IMR-90 (cell line): ENCODE data around the gene ACSM3. TPM values are rescaled to one million over a fixed set of nuclear protein-coding genes. Genes with fewer than 3 reads are reported as not detected.

Experiments
- ATAC-seq: fragments of 200-7000 bp; cut with Tn5 transposase; 2 replicates; pipeline ENCODE4 v1.9.1; 2020; ENCODE audit warnings: low read depth, mild to moderate bottlenecking, moderate library complexity
- BruUV-seq: library from RNA; stranded (reverse); fragments of 400-500 nt; replicated peaks from 2 replicates; lab custom pipeline; 2021; lab: Mats Ljungman, UMichigan
- CTCF ChIA-PET: fragments of 300-600 bp; formaldehyde crosslinking; extraction: SDS; loops from one replicate; lab custom pipeline; 2021; ENCODE audit warnings: antibody characterized with exemption; lab: Yijun Ruan, JAX
- POLR2A ChIA-PET: fragments of 300-600 bp; sonication (Branson Sonifier 250); formaldehyde crosslinking; loops from one replicate; lab custom pipeline; 2022; ENCODE audit warnings: antibody characterized with exemption; ENCODE audit not compliant: unreplicated experiment; lab: Charles Lee
- DNase-seq: peaks from one replicate; pipeline ENCODE4 v3.0.0; 2013
- H2AFZ ChIP-seq: replicated peaks from 2 replicates; pipeline ENCODE3; 2013; ENCODE audit warnings: low read length, mild to moderate bottlenecking; ENCODE audit not compliant: poor library complexity
- H2AK5ac ChIP-seq: 2 replicates; pipeline ENCODE4 v1.6.1; 2013; ENCODE audit warnings: low read depth, low read length, inconsistent platforms
- H2AK9ac ChIP-seq: replicated peaks from 2 replicates; pipeline ENCODE3; 2013; ENCODE audit warnings: mild to moderate bottlenecking, low read depth, low read length, moderate library complexity; ENCODE audit not compliant: poor library complexity
- H2BK120ac ChIP-seq: 2 replicates; pipeline ENCODE4 v1.6.1; 2013; ENCODE audit warnings: low read depth, low read length, inconsistent platforms
- H2BK15ac ChIP-seq: 3 replicates; pipeline ENCODE4 v1.6.1; 2013; ENCODE audit warnings: low read depth, low read length, inconsistent platforms
- H2BK20ac ChIP-seq: 2 replicates; pipeline ENCODE4 v1.6.1; 2013; ENCODE audit warnings: low read depth, mild to moderate bottlenecking, inconsistent platforms, low read length, moderate library complexity
- H2BK5ac ChIP-seq: 2 replicates; pipeline ENCODE4 v1.6.1; 2013; ENCODE audit warnings: mild to moderate bottlenecking, low read depth, low read length, inconsistent platforms; ENCODE audit not compliant: poor library complexity, severe bottlenecking
- H3K14ac ChIP-seq: replicated peaks from 2 replicates; pipeline ENCODE4 v1.6.1; 2013; ENCODE audit warnings: low read depth, low read length, inconsistent platforms
- H3K18ac ChIP-seq: 2 replicates; pipeline ENCODE4 v1.6.1; 2013; ENCODE audit warnings: low read depth, low read length, control low read depth
- H3K23ac ChIP-seq: 2 replicates; pipeline ENCODE4 v1.6.1; 2013; ENCODE audit warnings: low read depth, low read length, inconsistent platforms
- H3K27ac ChIP-seq: 2 replicates; pipeline ENCODE4 v1.5.1; 2013; ENCODE audit warnings: mild to moderate bottlenecking, control low read depth, low read length; ENCODE audit not compliant: insufficient read depth
- H3K27me3 ChIP-seq: 2 replicates; pipeline ENCODE4 v1.6.1; 2013; ENCODE audit warnings: low read length; ENCODE audit not compliant: control insufficient read depth, insufficient read depth
- H3K36me3 ChIP-seq: 2 replicates; pipeline ENCODE4 v1.6.1; 2013; ENCODE audit warnings: low read length, mixed read lengths; ENCODE audit not compliant: control insufficient read depth, insufficient read depth
- H3K4ac ChIP-seq: 2 replicates; pipeline ENCODE4 v1.6.1; 2013; ENCODE audit warnings: low read depth, low read length, inconsistent platforms
- H3K4me1 ChIP-seq: 2 replicates; pipeline ENCODE4 v1.6.1; 2013; ENCODE audit warnings: low read length, mixed read lengths; ENCODE audit not compliant: control insufficient read depth, insufficient read depth
- H3K4me2 ChIP-seq: 2 replicates; pipeline ENCODE4 v1.6.1; 2013; ENCODE audit warnings: low read depth, mild to moderate bottlenecking, control low read depth, low read length, moderate library complexity
- H3K4me3 ChIP-seq: 2 replicates; pipeline ENCODE4 v1.5.1; 2013; ENCODE audit warnings: low read depth, mild to moderate bottlenecking, control low read depth, low read length, moderate library complexity; ENCODE audit not compliant: insufficient read depth
- H3K56ac ChIP-seq: 2 replicates; pipeline ENCODE4 v1.6.1; 2013; ENCODE audit warnings: low read length, inconsistent platforms; ENCODE audit not compliant: insufficient read depth; ENCODE audit errors: extremely low read depth
- H3K79me1 ChIP-seq, 2 experiments: 2 replicates each; pipeline ENCODE4 v1.6.1; 2013; ENCODE audit warnings: low read length in 2 of 2, inconsistent platforms in 1 of 2, low read depth in 1 of 2
- H3K9ac ChIP-seq: 2 replicates; pipeline ENCODE4 v1.6.1; 2013; ENCODE audit warnings: low read depth, low read length, control low read depth
- H3K9me1 ChIP-seq: 2 replicates; pipeline ENCODE4 v1.6.1; 2013; ENCODE audit warnings: low read length, inconsistent platforms; ENCODE audit not compliant: insufficient read depth
- H3K9me3 ChIP-seq: 2 replicates; pipeline ENCODE4 v1.6.1; 2013; ENCODE audit warnings: low read length; ENCODE audit not compliant: control insufficient read depth, insufficient read depth
- H4K20me1 ChIP-seq: 2 replicates; pipeline ENCODE4 v1.6.1; 2013; ENCODE audit warnings: low read length, inconsistent platforms; ENCODE audit not compliant: insufficient read depth
- H4K5ac ChIP-seq: 2 replicates; pipeline ENCODE4 v1.6.1; 2013; ENCODE audit warnings: mild to moderate bottlenecking, low read depth, low read length, control low read depth
- H4K8ac ChIP-seq, 2 experiments: 2 replicates each; pipeline ENCODE4 v1.6.1; 2013; ENCODE audit warnings: low read depth in 2 of 2, low read length in 2 of 2, control low read depth in 1 of 2, inconsistent platforms in 1 of 2
- H4K91ac ChIP-seq: 2 replicates; pipeline ENCODE4 v1.6.1; 2013; ENCODE audit warnings: low read depth, low read length, inconsistent platforms; ENCODE audit not compliant: insufficient read depth
- FOS ChIP-seq: fragments of 150-350 bp; IDR thresholded peaks from 2 replicates; pipeline ENCODE4 v1.6.1; 2016; ENCODE audit warnings: low read depth, low read length
- MAFK ChIP-seq: IDR thresholded peaks from 2 replicates; pipeline ENCODE4 v1.6.1; 2012; ENCODE audit warnings: low read depth, low read length, improper control_type of control experiment
- MAZ ChIP-seq: IDR thresholded peaks from 2 replicates; pipeline ENCODE4 v1.6.1; 2012; ENCODE audit warnings: low read depth, mild to moderate bottlenecking, low read length, improper control_type of control experiment, moderate library complexity, borderline replicate concordance
- NFE2L2 ChIP-seq: fragments of 150-350 bp; IDR thresholded peaks from 2 replicates; pipeline ENCODE4 v1.6.1; 2016; ENCODE audit warnings: low read depth, mild to moderate bottlenecking, low read length
- POLR2A ChIP-seq: IDR thresholded peaks from 2 replicates; pipeline ENCODE4 v1.6.1; 2012; ENCODE audit warnings: mild to moderate bottlenecking, low read depth, low read length
- RCOR1 ChIP-seq: IDR thresholded peaks from 2 replicates; pipeline ENCODE4 v1.6.1; 2012; ENCODE audit warnings: mild to moderate bottlenecking, low read length, improper control_type of control experiment; ENCODE audit not compliant: insufficient replicate concordance
- SMC3 ChIP-seq: fragments of 150-350 bp; IDR thresholded peaks from 2 replicates; pipeline ENCODE4 v1.6.1; 2016; ENCODE audit warnings: low read depth, mild to moderate bottlenecking, antibody characterized with exemption, low read length, moderate library complexity
- WGBS, 2 experiments: methylation state at CpG; one replicate each; pipeline versions ENCODE4 v1.1.5 to v1.1.7; 2013; ENCODE audit warnings: missing lambda C conversion rate in 2 of 2; ENCODE audit not compliant: insufficient read length in 1 of 2; ENCODE audit errors: extremely low coverage in 2 of 2; 5-methylcytosine and 5-hydroxymethylcytosine counted together
- dilution Hi-C: fragments of 300-500 bp; cut with HindIII; formaldehyde crosslinking; loops from one replicate; pipeline ENCODE4 v1.14.3; 2018; ENCODE audit warnings: low sequenced_read_pairs; ENCODE audit not compliant: unreplicated experiment
- in situ Hi-C: fragments of 300-500 bp; cut with MboI; formaldehyde crosslinking; loops from 3 replicates; pipeline ENCODE4 v1.14.3; 2019; ENCODE audit warnings: low sequenced_read_pairs, inconsistent platforms, mixed read lengths
- intact Hi-C: fragments of 100-400 bp; cut with micrococcal nuclease; formaldehyde crosslinking; loops from 2 replicates; pipeline ENCODE4 v1.10.0; 2022
- polyA plus RNA-seq, 3 experiments: library from polyadenylated mRNA; depleted of rRNA; stranded (reverse); fragments of >200 nt; gene quantifications; 2 replicates each; pipeline ENCODE4 v1.2.3, GENCODE V29; 2012; ENCODE audit warnings: low replicate concordance in 1 of 3
- total RNA-seq: library from RNA; depleted of rRNA; stranded (reverse); fragments of >200 nt; gene quantifications from 2 replicates; pipeline ENCODE4 v1.2.3, GENCODE V29; 2012
- TF ChIP-seq, protein P1 (sequence below): fragments of 150-350 bp; IDR thresholded peaks from 2 replicates; pipeline ENCODE4 v1.6.1; 2017; ENCODE audit warnings: mild to moderate bottlenecking, antibody characterized with exemption, low read length, low read depth

The ACSM3 gene
- total and polyA plus RNA-seq, 2 of the 4 experiments (the other 2 are of a cell fraction): 0.50 to 0.54 TPM

DNA sequence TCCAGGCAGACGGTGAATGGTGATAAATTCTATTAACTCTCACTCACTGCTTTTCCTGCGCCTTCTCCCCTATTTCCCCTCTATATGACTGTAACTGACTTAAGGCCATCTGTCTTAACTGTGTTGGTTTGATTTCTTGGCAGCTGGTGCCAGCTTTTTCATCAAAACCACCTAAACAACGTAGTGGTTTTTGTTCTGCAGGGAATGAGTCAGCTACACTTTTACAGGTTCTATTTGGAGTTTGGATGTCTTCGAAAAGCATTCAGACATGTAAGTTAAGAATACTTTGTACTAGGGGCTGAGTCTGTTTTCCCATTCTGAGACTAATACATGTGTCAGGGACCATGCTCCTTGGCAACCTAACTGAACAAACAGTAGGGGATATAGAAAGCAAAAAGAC is 51.0 kb downstream of the ACSM3 start:
- BruUV-seq: no TSS peak

More for the DNA sequence above, 51.0 kb downstream of the ACSM3 start:
- H3K56ac ChIP-seq: no peak overlapping the region
- H3K9me3 ChIP-seq: no peaks in the 10 kb centered on the region
- no peak overlapping the region for H4K91ac ChIP-seq
- no peak overlapping the region for H2AK5ac ChIP-seq
- H2AFZ ChIP-seq: no peak overlapping the region
- intact Hi-C loops: no loop called here
- no peak overlapping the region for H3K4ac ChIP-seq
- ChIA-PET CTCF (interaction anchor here (0.6 kb wide), 1 partner anchor 1345 kb away, joined by 4 read pairs; no protein-coding TSS in a partner anchor), POLR2A (no interaction called here)
- H3K18ac ChIP-seq: no peak overlapping the region
- no peak overlapping the region for H2BK15ac ChIP-seq
- H2BK5ac ChIP-seq: no peak overlapping the region
- no peaks in the 10 kb centered on the region for H4K20me1 ChIP-seq
- H3K27me3 ChIP-seq: no peaks in the 10 kb centered on the region
- dilution Hi-C loops: no loop called here
- ATAC-seq (no peak), DNase-seq (peak; percentile 0)
- no peak overlapping the region for H3K4me3 ChIP-seq
- H3K9ac ChIP-seq: no peak overlapping the region
- no peak overlapping the region for H3K27ac ChIP-seq
- H3K14ac ChIP-seq: no peak overlapping the region
- peaks cover 2% of the 10 kb centered on the region; the same call in 1 of the 2 replicates for H3K36me3 ChIP-seq
- H4K8ac ChIP-seq: no peak overlapping the region
- no peak overlapping the region for H2BK20ac ChIP-seq
- no peaks in the 10 kb centered on the region for H3K4me1 ChIP-seq
- no CpG with 5 or more reads among the region's 4 CpGs for WGBS, 2 experiments
- no peak overlapping the region for H3K23ac ChIP-seq
- no peak overlapping the region for H2AK9ac ChIP-seq
- H3K4me2 ChIP-seq: no peak overlapping the region
- H4K5ac ChIP-seq: no peak overlapping the region
- H2BK120ac ChIP-seq: no peak overlapping the region
- in situ Hi-C loops: no loop called here
- H3K79me1 ChIP-seq: 0 out of 4 replicates have a peak, but pooled peaks cover 0 to 10% of the 10 kb centered on the region in 2 experiments
- peaks cover 5% of the 10 kb centered on the region; the same call in 1 of the 2 replicates for H3K9me1 ChIP-seq
- TF ChIP-seq, protein P1, sequence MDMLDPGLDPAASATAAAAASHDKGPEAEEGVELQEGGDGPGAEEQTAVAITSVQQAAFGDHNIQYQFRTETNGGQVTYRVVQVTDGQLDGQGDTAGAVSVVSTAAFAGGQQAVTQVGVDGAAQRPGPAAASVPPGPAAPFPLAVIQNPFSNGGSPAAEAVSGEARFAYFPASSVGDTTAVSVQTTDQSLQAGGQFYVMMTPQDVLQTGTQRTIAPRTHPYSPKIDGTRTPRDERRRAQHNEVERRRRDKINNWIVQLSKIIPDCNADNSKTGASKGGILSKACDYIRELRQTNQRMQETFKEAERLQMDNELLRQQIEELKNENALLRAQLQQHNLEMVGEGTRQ: no peak
- TF ChIP-seq SMC3 (no peak), MAZ (no peak), RCOR1 (no peak), FOS (no peak), NFE2L2 (no peak), MAFK (no peak), POLR2A (no peak)
